COLO668 (cell line): ENCODE data around the gene STK32A.
"Not testable (repeated sequence)": the region's sequence is repeated elsewhere in the genome, so short reads cannot be mapped to it uniquely, and the experiment has no call there.

Source experiments
- DNase-seq: peaks from one replicate; lab custom pipeline; 2025; ENCODE audit not compliant: unreplicated experiment; lab: John Stamatoyannopoulos, UW

The STK32A gene

GRCh38 chr5:147341345-147341744, 106.5 kb downstream of the STK32A start:
- DNase-seq, result no peak

DNA sequence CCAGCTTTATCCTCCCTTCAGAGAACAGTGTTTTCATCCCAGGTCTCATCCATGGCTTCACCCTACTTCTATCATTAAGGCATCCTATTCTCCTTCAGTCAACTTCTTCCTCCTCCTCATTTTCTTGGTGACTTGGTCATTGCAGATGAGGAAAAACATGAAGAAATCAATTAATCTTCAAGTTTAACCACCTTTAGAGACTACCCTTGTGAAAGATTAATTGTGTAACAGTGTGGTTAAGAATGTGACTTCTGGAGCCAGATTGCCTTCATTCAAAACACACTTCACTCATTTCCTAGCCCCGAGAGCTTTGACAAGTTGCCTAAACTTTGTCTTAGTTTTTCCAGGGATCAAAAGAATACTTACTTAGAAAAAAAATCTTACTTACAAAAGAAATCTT, 110.0 kb downstream of the STK32A start:
- DNase-seq, result no peak

- DNase-seq, result no peak
Observed at GRCh38 chr5:147346006-147346561, 111.3 kb downstream of the STK32A start.

GRCh38 chr5:147348046-147348445, 113.2 kb downstream of the STK32A start:
- DNase-seq, result no peak

DNA sequence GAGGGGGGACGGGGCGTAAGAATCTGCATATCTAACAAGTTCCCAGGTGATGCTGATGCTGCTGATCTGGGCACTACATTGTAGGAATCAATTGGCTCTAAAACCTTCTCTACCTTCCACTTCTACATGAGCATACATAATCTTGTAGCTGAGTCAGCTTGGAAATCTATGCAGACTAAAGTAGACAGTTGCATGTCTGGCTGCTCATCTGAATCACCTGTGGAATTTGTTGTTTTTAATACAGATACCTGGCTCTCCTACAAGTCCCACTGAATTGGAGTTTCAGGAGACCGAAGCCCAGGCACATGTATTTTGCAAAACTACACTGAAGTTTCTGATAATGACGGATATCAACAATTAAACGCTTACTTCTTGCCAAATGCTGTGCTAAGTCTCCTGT, 113.6 kb downstream of the STK32A start:
- no peak for DNase-seq

GRCh38 chr5:147349241-147349640, 114.4 kb downstream of the STK32A start:
- no peak for DNase-seq

- DNase-seq, result no peak
Observed at GRCh38 chr5:147359101-147359500, 124.3 kb downstream of the STK32A start.

DNA sequence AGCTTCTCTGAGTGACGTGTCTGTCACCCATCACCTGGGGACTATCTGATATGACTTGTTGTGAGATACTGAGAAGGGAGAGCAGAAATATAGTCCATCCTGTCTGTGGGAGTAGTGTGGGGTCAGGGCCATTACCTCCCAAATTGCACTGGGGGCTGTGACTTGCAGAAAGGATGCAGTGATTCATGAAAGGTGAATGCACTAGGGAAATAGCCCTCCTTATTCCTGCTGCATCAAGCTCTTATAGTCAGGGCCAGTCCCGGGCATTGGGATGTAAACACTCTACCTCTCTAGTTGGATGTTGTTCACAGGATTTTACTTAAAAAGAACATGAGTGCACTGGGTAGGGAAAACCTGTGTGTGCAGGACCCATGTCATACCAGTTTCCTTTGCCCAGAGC, 124.8 kb downstream of the STK32A start:
- DNase-seq, result no peak

DNA sequence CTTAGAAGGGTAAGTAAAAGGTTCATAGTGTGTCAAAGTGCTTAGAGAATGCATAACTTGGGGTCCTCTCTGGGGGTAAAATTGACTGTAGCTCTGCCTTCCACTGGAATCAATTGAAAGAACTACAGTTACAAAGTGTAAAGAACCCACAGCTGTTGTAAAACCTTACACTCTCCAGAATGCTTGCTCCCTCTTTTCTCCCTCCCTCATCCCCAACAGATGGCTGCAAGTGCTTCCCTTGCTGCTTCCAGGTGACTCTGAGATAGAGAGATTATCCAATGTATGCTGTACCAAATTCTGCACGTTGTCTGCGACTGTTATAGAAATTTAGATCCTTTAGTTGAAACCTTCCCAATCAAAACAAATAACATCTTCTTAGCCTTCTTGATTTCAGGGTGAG, 126.0 kb downstream of the STK32A start:
- no peak for DNase-seq

- DNase-seq, result no peak
Observed at GRCh38 chr5:147361441-147362175, 126.8 kb downstream of the STK32A start.

- not testable (repeated sequence) for DNase-seq
Observed at GRCh38 chr5:147367381-147367780, 132.6 kb downstream of the STK32A start.

DNA sequence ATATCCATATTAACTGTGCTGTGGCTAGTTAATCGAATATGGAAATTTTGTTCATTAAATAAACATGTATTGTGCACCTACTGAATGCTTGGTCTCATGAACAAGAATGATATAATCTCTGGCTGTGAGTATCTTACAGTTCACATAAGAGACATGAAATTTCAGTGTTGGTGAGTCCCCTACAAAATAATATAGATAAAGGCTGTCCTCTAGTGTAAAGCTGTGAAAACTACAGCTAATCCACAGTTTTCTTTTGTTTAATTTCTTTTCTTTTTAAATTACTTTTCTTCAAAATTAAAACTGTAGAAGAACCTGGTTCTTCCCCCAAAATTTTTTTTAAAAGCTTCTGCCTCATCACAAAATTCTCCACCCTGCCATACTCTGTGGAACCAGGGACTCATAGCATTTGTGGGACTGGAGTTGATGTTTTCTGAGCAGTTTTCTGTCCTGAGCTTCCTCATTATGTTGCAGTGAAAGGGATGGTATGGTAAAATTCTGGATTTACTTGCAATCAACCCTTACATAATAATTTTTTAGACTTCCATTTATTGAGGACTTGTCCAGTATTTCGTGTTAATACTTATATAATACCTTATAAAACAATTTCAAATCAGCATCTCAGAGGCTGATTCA, 135.0 kb downstream of the STK32A start:
- DNase-seq, result no peak

GRCh38 chr5:147371290-147371689, 136.5 kb downstream of the STK32A start:
- no peak for DNase-seq

GRCh38 chr5:147372191-147372590, 137.4 kb downstream of the STK32A start:
- no peak for DNase-seq

- DNase-seq, result no peak
Observed at GRCh38 chr5:147373328-147373727, 138.5 kb downstream of the STK32A start.

- DNase-seq, result no peak
Observed at GRCh38 chr5:147375151-147375550, 140.3 kb downstream of the STK32A start.

DNA sequence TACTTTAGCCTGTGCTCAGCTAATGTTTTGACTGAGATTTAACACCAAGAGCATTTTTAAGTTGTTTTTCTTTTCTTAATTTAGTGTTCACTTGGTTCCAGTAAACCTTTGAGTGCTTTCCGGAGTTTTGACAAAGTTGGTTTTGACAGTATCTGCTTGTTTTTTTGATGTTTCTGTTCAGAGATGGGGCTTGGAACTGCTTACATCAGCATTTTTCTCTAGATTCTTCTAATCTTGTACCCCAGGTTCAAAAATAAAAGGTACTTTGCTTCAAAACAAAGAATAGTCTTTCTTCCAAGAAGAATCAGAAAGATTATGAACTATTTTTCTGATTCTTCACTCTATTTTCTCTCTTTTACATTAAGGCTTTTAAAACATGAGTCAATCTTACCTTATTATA, 142.9 kb downstream of the STK32A start:
- no peak for DNase-seq

DNA sequence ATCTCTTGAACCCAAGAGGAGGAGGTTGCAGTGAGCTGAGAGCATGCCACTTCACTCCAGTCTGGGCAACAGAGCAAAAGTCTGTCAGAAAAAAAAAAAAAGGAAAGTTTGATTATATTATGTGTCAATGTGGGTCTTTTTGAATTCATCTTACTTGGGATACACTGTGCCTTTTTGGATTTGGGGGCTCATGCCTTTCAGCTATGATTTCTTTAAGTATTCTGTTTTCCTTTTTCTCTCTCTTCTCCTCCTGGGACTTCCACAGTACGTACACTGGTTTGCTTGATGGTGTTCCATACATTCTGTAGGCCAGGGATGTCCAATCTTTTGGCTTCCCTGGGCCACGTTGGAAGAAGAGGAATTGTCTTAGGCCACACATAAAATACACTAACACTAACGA, 146.7 kb downstream of the STK32A start:
- no peak for DNase-seq

GRCh38 chr5:147382776-147383175, 147.9 kb downstream of the STK32A start:
- no peak for DNase-seq

GRCh38 chr5:147384346-147385193, 149.7 kb downstream of the STK32A start:
- DNase-seq, result no peak

DNA sequence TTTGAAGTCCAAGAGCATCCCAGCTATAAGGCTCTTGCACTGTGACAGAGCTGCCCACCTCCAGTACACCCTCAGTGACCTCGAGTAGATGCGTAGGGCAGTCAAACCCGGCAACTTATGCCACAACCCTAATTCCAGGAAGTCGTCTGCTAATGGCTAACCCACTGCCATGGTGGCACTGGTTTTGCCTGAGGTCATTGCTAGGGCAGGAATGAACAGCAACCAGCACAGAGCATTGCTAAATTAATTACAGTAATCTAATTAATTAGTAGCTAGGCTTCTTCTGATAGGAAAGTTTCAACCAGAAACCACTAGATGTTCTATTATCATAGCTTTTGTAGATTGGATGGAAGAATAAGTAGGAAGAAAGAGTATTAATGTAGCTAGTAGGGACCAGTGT, 152.3 kb downstream of the STK32A start:
- DNase-seq, result no peak
